ENCODE measurements around the gene TAGLN. TPM values are rescaled to one million over a fixed set of nuclear protein-coding genes. Genes with fewer than 3 reads are reported as not detected.

Gene TAGLN
- 4.5 TPM for polyA plus RNA-seq (2012; ENCODE audit: missing spikeins)

DNA sequence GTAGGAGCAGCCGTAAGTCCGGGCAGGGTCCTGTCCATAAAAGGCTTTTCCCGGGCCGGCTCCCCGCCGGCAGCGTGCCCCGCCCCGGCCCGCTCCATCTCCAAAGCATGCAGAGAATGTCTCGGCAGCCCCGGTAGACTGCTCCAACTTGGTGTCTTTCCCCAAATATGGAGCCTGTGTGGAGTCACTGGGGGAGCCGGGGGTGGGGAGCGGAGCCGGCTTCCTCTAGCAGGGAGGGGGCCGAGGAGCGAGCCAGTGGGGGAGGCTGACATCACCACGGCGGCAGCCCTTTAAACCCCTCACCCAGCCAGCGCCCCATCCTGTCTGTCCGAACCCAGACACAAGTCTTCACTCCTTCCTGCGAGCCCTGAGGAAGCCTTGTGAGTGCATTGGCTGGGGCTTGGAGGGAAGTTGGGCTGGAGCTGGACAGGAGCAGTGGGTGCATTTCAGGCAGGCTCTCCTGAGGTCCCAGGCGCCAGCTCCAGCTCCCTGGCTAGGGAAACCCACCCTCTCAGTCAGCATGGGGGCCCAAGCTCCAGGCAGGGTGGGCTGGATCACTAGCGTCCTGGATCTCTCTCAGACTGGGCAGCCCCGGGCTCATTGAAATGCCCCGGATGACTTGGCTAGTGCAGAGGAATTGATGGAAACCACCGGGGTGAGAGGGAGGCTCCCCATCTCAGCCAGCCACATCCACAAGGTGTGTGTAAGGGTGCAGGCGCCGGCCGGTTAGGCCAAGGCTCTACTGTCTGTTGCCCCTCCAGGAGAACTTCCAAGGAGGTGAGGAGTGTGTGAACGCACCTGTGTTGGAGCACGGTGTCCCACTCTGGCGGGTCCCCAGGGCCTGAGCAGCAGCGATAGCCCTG, at the start of gene TAGLN:
TSS of gene TAGLN (plus strand) at position 318 of the 863 bp plus-strand sequence. CDS start 3,644 bp downstream, outside the sequence.
- FAIRE-seq, result no peak
- no peak for DNase-seq (ENCODE audit: insufficient read length)
- TF ChIP-seq TAF1 (IDR thresholded peaks at IDR 0.05; ENCODE audit: borderline replicate concordance, low read depth, low read length), result no peak
- no peak for TF ChIP-seq POLR2AphosphoS5 (IDR thresholded peaks at IDR 0.05; ENCODE audit: low read depth, low read length)
- TF ChIP-seq POLR2A (IDR thresholded peaks at IDR 0.05; ENCODE audit: low read depth, low read length), result no peak

DNA sequence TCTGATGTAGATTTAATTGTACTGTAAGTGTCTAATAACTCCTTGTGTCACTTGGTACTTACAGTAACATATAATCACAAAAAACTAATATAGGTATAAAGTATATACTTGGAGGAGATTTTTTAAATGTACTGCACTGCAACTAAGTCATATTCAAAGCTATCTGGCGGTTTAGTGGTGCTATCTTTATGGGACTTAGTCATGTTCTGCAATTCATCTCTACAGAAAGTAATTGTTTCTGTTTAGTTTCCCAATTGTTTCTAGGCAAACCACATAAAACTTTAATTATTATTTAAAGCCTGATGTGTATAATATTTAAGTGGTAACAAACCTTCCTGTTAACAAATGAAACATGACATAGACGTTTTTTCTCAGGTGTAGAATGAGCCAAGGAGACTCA, 47.1 kb upstream of the TAGLN start:
- FAIRE-seq (no peak), DNase-seq (ENCODE audit: insufficient read length) (no peak)
- TF ChIP-seq POLR2A (IDR thresholded peaks at IDR 0.05; ENCODE audit: low read depth, low read length) (no peak), TAF1 (IDR thresholded peaks at IDR 0.05; ENCODE audit: borderline replicate concordance, low read depth, low read length) (no peak), POLR2AphosphoS5 (IDR thresholded peaks at IDR 0.05; ENCODE audit: low read depth, low read length) (no peak)

DNA sequence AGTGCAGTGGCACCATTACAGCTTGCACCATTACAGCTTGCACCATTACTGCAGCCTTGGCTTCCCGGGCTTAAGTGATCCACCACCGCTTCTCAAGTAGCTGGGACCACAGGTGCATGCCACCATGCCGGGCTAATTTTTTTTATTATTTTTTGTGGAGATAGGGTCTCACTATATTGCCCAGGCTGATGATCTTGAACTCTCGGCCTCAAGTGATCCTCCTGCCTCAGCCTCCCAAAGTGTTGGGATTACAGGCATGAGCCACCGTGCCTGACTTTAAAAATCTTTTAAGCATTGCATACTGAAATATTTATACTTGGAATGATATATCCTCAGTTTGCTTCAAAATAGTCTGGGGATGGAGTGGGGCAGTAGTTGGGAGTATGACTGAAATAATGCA, 44.7 kb upstream of the TAGLN start:
- DNase-seq (ENCODE audit: insufficient read length) (no peak), FAIRE-seq (no peak)
- TF ChIP-seq POLR2A (IDR thresholded peaks at IDR 0.05; ENCODE audit: low read depth, low read length), result no peak
- TF ChIP-seq POLR2AphosphoS5 (IDR thresholded peaks at IDR 0.05; ENCODE audit: low read depth, low read length), result no peak
- no peak for TF ChIP-seq TAF1 (IDR thresholded peaks at IDR 0.05; ENCODE audit: borderline replicate concordance, low read depth, low read length)

DNA sequence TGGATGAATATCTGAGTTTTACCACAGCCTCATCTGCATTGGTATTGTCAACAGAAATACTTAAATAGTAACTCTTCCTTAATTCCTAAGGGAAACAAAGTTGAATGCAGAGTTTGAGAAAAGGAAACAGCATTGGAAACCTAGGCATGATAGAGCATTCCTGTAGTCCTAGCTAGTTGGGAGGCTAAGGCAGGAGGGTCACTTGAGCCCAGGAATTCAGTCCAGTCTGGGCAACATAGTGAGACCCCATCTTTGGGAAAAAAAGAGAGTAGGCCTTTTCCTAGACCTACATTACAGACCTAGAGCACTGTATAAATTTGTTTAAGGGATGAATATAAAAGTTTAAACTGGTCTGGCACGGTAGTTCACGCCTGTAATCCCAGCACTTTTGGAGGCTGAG, 41.7 kb upstream of the TAGLN start:
- no peak for TF ChIP-seq POLR2AphosphoS5 (IDR thresholded peaks at IDR 0.05; ENCODE audit: low read depth, low read length)
- no peak for TF ChIP-seq TAF1 (IDR thresholded peaks at IDR 0.05; ENCODE audit: borderline replicate concordance, low read depth, low read length)
- no peak for TF ChIP-seq POLR2A (IDR thresholded peaks at IDR 0.05; ENCODE audit: low read depth, low read length)
- FAIRE-seq (no peak), DNase-seq (ENCODE audit: insufficient read length) (no peak)

DNA sequence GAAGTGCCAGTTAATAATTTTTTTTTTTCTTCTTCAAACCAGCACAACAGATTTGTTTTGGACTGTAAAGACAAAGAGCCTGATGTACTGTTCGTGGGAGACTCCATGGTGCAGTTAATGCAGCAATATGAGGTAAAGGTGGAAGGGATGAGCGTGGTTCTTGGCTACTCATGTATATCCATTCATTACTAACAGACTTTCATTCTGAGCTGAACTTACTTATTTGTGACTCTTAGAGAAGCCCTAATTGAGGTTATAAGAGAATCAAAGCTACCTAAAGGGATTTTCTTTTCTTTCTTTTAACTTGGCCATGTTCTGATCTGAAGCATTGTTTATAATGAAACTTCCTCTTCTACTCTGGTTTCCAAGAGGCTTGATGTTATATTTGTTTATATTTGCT, 39.3 kb upstream of the TAGLN start:
- FAIRE-seq (peak; percentile 67), DNase-seq (ENCODE audit: insufficient read length) (no peak)
- no peak for TF ChIP-seq TAF1 (IDR thresholded peaks at IDR 0.05; ENCODE audit: borderline replicate concordance, low read depth, low read length)
- TF ChIP-seq POLR2A (IDR thresholded peaks at IDR 0.05; ENCODE audit: low read depth, low read length), result no peak
- TF ChIP-seq POLR2AphosphoS5 (IDR thresholded peaks at IDR 0.05; ENCODE audit: low read depth, low read length), result no peak

DNA sequence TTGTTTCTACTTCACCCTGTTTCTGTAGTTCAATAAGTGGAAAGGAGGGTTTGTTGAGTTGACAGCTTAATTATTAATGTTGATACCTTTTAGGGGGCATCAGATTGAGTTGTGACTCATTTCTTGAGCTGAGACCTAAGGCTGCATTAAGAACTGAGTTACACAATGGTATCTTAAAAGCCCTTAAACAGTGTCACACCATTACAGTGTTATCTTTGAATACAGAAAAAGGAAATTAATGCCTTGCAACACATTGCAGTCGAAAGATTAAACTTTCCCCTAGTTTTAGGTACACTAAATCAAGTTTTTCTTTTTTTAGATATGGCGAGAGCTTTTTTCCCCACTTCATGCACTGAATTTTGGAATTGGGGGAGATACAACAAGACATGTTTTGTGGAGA, 38.3 kb upstream of the TAGLN start:
- FAIRE-seq (peak; percentile 63), DNase-seq (ENCODE audit: insufficient read length) (no peak)
- TF ChIP-seq POLR2AphosphoS5 (IDR thresholded peaks at IDR 0.05; ENCODE audit: low read depth, low read length) (no peak), POLR2A (IDR thresholded peaks at IDR 0.05; ENCODE audit: low read depth, low read length) (no peak), TAF1 (IDR thresholded peaks at IDR 0.05; ENCODE audit: borderline replicate concordance, low read depth, low read length) (no peak)

DNA sequence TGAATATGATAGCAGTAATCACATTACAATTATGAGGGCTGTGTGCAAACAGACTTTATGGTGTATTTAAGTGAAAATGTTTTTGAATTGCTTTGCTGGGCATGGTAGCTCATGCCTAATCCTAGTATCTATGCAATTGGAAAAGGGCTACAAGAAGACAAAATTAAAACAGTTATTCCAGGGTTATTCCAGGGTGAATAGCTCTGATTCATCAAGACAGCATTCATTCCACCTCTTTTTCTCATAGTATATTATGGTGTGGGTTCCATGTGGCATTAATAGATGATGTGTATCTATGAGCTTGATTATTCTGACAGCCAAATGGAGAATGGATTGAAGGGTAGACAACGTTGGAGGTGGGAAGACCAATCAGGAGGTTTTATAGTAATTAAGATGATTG, 32.7 kb upstream of the TAGLN start:
- no peak for FAIRE-seq
- DNase-seq (ENCODE audit: insufficient read length), result no peak
- TF ChIP-seq TAF1 (IDR thresholded peaks at IDR 0.05; ENCODE audit: borderline replicate concordance, low read depth, low read length), result no peak
- no peak for TF ChIP-seq POLR2A (IDR thresholded peaks at IDR 0.05; ENCODE audit: low read depth, low read length)
- no peak for TF ChIP-seq POLR2AphosphoS5 (IDR thresholded peaks at IDR 0.05; ENCODE audit: low read depth, low read length)

DNA sequence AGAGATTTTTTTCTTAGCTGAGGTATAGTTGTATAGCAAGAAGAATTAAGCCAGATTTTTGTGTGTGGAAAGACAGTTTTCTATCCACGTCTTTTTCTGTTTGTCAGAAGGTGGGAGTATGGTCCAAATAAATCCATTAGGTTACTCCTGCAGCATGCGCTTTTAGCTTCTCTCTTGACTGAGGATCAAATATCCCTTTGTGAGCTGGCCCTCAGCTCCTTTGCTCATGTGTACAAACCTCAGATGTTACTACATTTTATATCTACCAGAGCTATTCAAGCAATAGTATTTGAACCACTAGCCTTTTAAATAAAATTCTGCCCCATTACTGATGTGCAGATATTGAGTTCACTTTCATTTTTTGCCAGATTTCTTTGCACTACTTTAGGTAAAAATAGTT, 29.4 kb upstream of the TAGLN start:
- no peak for TF ChIP-seq TAF1 (IDR thresholded peaks at IDR 0.05; ENCODE audit: borderline replicate concordance, low read depth, low read length)
- TF ChIP-seq POLR2A (IDR thresholded peaks at IDR 0.05; ENCODE audit: low read depth, low read length), result no peak
- TF ChIP-seq POLR2AphosphoS5 (IDR thresholded peaks at IDR 0.05; ENCODE audit: low read depth, low read length), result no peak
- peak; percentile 36 for FAIRE-seq

DNA sequence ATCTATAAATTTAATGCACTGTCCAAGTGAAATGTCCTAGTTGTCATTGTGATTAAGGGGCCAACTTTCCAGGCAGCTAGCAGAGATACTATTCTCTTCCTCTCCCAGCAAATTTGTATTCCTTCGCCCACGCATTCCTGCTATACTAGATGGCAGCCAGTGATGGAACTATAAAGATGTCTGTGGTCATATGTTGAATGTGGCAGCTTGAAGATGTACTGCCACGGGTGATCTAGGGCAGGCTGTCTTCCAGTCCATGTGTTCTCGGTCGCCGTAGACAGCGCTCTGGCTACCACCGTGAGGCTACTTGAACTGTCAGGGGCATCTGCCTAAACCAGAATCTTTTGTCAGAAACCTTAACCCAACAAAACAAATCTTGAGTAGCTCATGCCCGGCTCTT, 29.0 kb upstream of the TAGLN start:
- TF ChIP-seq TAF1 (IDR thresholded peaks at IDR 0.05; ENCODE audit: borderline replicate concordance, low read depth, low read length) (no peak), POLR2AphosphoS5 (IDR thresholded peaks at IDR 0.05; ENCODE audit: low read depth, low read length) (no peak), POLR2A (IDR thresholded peaks at IDR 0.05; ENCODE audit: low read depth, low read length) (no peak)
- FAIRE-seq (no peak), DNase-seq (ENCODE audit: insufficient read length) (no peak)

More for the DNA sequence above, 29.4 kb upstream of the TAGLN start:
- DNase-seq (ENCODE audit: insufficient read length), result no peak

DNA sequence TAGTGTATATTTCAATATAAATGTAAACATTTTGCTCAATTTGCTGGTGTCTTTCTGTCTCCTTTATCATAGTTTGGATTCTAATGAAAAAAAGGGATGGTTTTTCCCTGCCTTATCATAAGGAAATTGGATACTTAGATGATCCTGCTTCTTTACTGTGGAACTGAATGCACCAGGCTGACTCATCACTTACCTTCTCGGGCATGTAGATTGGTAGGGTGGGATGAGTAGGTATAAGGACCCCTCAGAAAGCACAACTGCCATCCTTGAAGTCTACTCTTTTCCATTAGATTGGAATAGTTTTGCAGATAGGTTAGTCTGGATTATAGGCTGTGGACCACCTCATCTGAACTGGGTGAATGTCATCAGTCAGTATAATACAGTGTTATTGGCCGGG, 28.2 kb upstream of the TAGLN start:
- DNase-seq (ENCODE audit: insufficient read length) (no peak), FAIRE-seq (no peak)
- 0 out of 2 replicates have a peak, but pooled peaks have one; percentile 22 for TF ChIP-seq POLR2AphosphoS5 (IDR thresholded peaks at IDR 0.05; ENCODE audit: low read depth, low read length)
- TF ChIP-seq TAF1 (IDR thresholded peaks at IDR 0.05; ENCODE audit: borderline replicate concordance, low read depth, low read length), result no peak
- 0 out of 2 replicates have a peak, but pooled peaks have one; percentile 5 for TF ChIP-seq POLR2A (IDR thresholded peaks at IDR 0.05; ENCODE audit: low read depth, low read length)

DNA sequence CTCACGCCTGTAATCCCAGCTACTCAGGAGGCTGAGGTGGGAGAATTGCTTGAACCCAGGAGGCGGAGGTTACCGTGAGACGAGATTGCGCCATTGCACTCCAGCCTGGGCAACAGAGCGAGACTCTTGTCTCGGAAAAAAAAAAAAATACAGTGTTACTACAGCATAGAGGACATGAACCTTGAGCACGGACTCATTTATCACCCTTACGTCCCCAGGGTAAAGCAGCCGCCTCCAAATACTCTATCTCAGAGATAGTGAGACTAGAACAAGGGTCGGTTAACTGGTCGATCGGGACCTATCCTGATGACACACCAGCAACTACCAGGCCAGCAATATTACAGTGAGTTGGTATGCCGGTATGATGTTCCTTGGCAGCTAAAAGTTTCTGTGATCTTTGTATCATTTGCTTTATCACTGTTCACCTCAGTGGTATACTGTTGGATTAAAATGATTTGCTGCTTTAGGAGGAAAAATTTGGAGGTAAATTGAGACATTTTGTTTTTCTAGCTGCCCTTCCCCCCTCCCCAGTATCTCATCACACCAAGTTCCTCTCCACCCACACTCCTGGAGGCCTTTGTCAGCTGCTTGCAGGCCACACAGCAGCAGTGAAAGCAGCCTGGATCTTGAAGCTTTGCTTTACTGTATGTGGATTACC, 27.6 kb upstream of the TAGLN start:
- no peak for FAIRE-seq
- no peak for DNase-seq (ENCODE audit: insufficient read length)
- TF ChIP-seq POLR2A (IDR thresholded peaks at IDR 0.05; ENCODE audit: low read depth, low read length) (no peak), POLR2AphosphoS5 (IDR thresholded peaks at IDR 0.05; ENCODE audit: low read depth, low read length) (peak; percentile 56)

All from GM12892 (cell line).